ENCODE data around the gene STX1B. TPM values are rescaled to one million over a fixed set of nuclear protein-coding genes. Genes with fewer than 3 reads are reported as not detected.
A peak's percentile ranks its signal among the peaks of the same experiment; 100 is the strongest.

Gene STX1B
- total and polyA plus RNA-seq, 7 experiments from 2014 or later, result 0.37 to 5.2 (median 4.2) TPM

DNA sequence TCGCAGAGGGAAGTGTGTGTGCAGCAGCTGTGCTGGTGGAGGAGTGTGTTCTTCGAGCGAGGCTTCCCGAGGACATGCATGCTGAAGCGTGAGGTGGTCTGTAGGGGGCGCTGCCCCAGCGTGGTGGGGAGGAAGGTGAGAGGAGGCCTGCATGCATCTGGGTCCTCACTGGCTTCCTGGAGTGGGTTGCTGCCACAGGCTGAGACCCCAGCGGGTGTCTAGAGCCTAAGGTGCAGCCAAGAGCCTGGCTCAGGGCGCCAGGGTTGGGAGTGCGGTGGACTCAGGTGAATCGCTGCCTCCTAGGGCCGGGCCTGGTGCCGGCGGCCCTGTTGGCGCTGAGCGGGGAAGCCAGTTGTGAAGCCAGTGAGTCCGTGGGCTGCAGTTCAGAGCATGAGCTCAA lies 32.9 kb downstream of the STX1B start:
- intact Hi-C loops (cut with micrococcal nuclease), result no loop called here
- Histone ChIP-seq H3K27me3 (ENCODE audit: control insufficient read depth in 2 of 2, insufficient read depth in 2 of 2, low read length in 2 of 2) (no peaks in the 10 kb centered on the region), H3K27ac (ENCODE audit: low read depth, low read length) (no peak overlapping the region), H3K36me3 (ENCODE audit: control insufficient read depth in 2 of 3, insufficient read depth in 3 of 3, low read length in 3 of 3) (peaks cover 0 to 95% (median 0%) of the 10 kb centered on the region in 3 experiments), H3K4me3 (ENCODE audit: low read length) (no peak overlapping the region), H3K9me3 (ENCODE audit: control insufficient read depth in 2 of 3, low read length in 3 of 3) (no peaks in the 10 kb centered on the region), H3K4me1 (ENCODE audit: control insufficient read depth in 2 of 2, insufficient read depth in 2 of 2, low read length in 2 of 2) (no peaks in the 10 kb centered on the region)
- ChIA-PET CTCF (no interaction called here), POLR2A (interaction anchor here (1.3 kb wide), 1 partner anchor 230 kb away, joined by 3 read pairs; the partner anchor contains the start of gene PHKG2)
- H3K27me3 Mint-ChIP-seq, result no peaks in the 10 kb centered on the region
- H3K36me3 Mint-ChIP-seq, result peaks cover 13 to 37% (median 23%) of the 10 kb centered on the region in 5 donors
- ATAC-seq, result peak; percentile 41
- peak overlapping the region in 1 of 9 donors; percentile 38 for H3K27ac Mint-ChIP-seq
- no peak for DNase-seq
- no peak overlapping the region for H3K4me3 Mint-ChIP-seq
- peaks cover 0 to 3% (median 0%) of the 10 kb centered on the region in 11 donors for H3K9me3 Mint-ChIP-seq
- H3K4me1 Mint-ChIP-seq, result peaks cover 0 to 9% (median 8%) of the 10 kb centered on the region in 7 donors

GRCh38 chr16:30976486-30976885 lies 34.0 kb downstream of the STX1B start:
- POLR2A ChIA-PET, result interaction anchor here (0.7 kb wide), 1 partner anchor 226 kb away, joined by 3 read pairs; the partner anchor contains the start of gene PYCARD
- Histone ChIP-seq H3K27ac (ENCODE audit: low read depth, low read length) (no peak overlapping the region), H3K4me3 (ENCODE audit: low read length) (no peak overlapping the region), H3K36me3 (ENCODE audit: control insufficient read depth in 2 of 3, insufficient read depth in 3 of 3, low read length in 3 of 3) (peaks cover 6 to 98% (median 7%) of the 10 kb centered on the region in 3 experiments), H3K27me3 (ENCODE audit: control insufficient read depth in 2 of 2, insufficient read depth in 2 of 2, low read length in 2 of 2) (no peaks in the 10 kb centered on the region), H3K4me1 (ENCODE audit: control insufficient read depth in 2 of 2, insufficient read depth in 2 of 2, low read length in 2 of 2) (no peaks in the 10 kb centered on the region), H3K9me3 (ENCODE audit: control insufficient read depth in 2 of 3, low read length in 3 of 3) (no peaks in the 10 kb centered on the region)
- H3K4me3 Mint-ChIP-seq, result no peak overlapping the region
- no peaks in the 10 kb centered on the region for H3K27me3 Mint-ChIP-seq
- peaks cover 0 to 9% (median 7%) of the 10 kb centered on the region in 7 donors for H3K4me1 Mint-ChIP-seq
- peaks cover 17 to 43% (median 27%) of the 10 kb centered on the region in 5 donors for H3K36me3 Mint-ChIP-seq
- no peak for DNase-seq
- peaks cover 0 to 3% (median 0%) of the 10 kb centered on the region in 11 donors for H3K9me3 Mint-ChIP-seq
- intact Hi-C loops (cut with micrococcal nuclease), result no loop called here
- CTCF ChIA-PET, result no interaction called here
- H3K27ac Mint-ChIP-seq, result peak overlapping the region in 2 of 9 donors; percentile 33 to 86
- ATAC-seq, result no peak

DNA sequence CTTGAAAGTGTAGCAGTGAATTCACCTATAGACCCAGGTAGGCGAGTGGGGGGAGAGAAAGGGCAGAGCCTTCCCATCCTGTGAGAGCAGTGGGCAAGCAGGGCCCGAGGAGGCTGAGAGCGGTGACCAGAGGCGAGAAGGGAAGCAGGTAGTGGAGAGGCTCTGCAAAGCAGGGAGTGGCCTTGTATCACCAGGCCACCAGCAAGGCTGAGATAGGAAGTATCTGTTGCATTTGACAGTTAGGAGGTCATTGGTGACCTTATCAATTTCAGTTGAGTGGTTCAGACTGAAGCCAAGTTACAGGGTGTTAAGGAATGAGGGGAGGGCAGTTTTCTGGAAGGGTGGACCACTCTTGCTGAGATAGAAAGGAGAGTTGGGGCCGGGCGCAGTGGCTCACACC lies 36.1 kb downstream of the STX1B start:
- H3K36me3 ChIP-seq (ENCODE audit: control insufficient read depth in 2 of 3, insufficient read depth in 3 of 3, low read length in 3 of 3), result peaks cover 9 to 96% (median 12%) of the 10 kb centered on the region in 3 experiments
- H3K4me3 ChIP-seq (ENCODE audit: low read length), result no peak overlapping the region
- intact Hi-C loops (cut with micrococcal nuclease), result no loop called here
- CTCF ChIA-PET, result interaction anchor here (0.6 kb wide), 1 partner anchor 408 kb away, joined by 3 read pairs; no protein-coding TSS in a partner anchor
- H3K27ac ChIP-seq (ENCODE audit: low read depth, low read length), result no peak overlapping the region
- Mint-ChIP-seq H3K27ac (peak overlapping the region in 4 of 9 donors; percentile 73 to 86 (median 79)), H3K4me3 (peak overlapping the region in 1 of 10 donors; percentile 61), H3K4me1 (peaks cover 0 to 12% (median 8%) of the 10 kb centered on the region in 7 donors), H3K36me3 (peaks cover 26 to 55% (median 35%) of the 10 kb centered on the region in 5 donors), H3K9me3 (peaks cover 0 to 3% (median 0%) of the 10 kb centered on the region in 11 donors), H3K27me3 (no peaks in the 10 kb centered on the region)
- POLR2A ChIA-PET, result no interaction called here
- DNase-seq (no peak), ATAC-seq (no peak)
- no peaks in the 10 kb centered on the region for H3K27me3 ChIP-seq (ENCODE audit: control insufficient read depth in 2 of 2, insufficient read depth in 2 of 2, low read length in 2 of 2)
- no peaks in the 10 kb centered on the region for H3K4me1 ChIP-seq (ENCODE audit: control insufficient read depth in 2 of 2, insufficient read depth in 2 of 2, low read length in 2 of 2)
- no peaks in the 10 kb centered on the region for H3K9me3 ChIP-seq (ENCODE audit: control insufficient read depth in 2 of 3, low read length in 3 of 3)

DNA sequence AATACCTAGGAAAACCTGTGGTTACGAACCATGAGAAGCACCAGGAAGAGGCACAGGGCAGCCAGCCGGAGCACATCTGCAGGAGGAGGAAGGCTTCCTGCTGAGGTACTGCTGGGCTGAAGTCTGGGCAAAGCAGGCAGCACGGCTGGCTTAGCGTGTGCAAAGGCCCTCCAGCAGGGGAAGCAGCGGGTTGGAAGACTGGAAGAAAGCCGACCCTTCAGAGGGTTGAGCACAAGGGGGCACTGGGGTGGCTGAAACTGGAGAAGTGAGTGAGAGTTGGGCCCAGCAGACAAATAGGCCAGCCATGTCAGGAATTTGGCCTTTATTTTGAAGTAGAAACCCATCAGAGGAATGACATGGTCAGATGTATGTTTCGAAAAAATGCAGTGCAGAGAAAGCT lies 37.6 kb downstream of the STX1B start:
- no peaks in the 10 kb centered on the region for H3K27me3 ChIP-seq (ENCODE audit: control insufficient read depth in 2 of 2, insufficient read depth in 2 of 2, low read length in 2 of 2)
- H3K4me1 Mint-ChIP-seq, result peaks cover 0 to 12% (median 8%) of the 10 kb centered on the region in 7 donors
- H3K4me1 ChIP-seq (ENCODE audit: control insufficient read depth in 2 of 2, insufficient read depth in 2 of 2, low read length in 2 of 2), result no peaks in the 10 kb centered on the region
- peaks cover 0 to 3% (median 0%) of the 10 kb centered on the region in 11 donors for H3K9me3 Mint-ChIP-seq
- peak overlapping the region in 3 of 9 donors; percentile 32 to 75 (median 53) for H3K27ac Mint-ChIP-seq
- intact Hi-C loops (cut with micrococcal nuclease), result no loop called here
- H3K27me3 Mint-ChIP-seq, result no peaks in the 10 kb centered on the region
- CTCF ChIA-PET, result no interaction called here
- ATAC-seq, result no peak
- H3K36me3 ChIP-seq (ENCODE audit: control insufficient read depth in 2 of 3, insufficient read depth in 3 of 3, low read length in 3 of 3), result peaks cover 11 to 92% (median 14%) of the 10 kb centered on the region in 3 experiments
- peaks cover 25 to 58% (median 35%) of the 10 kb centered on the region in 5 donors for H3K36me3 Mint-ChIP-seq
- H3K9me3 ChIP-seq (ENCODE audit: control insufficient read depth in 2 of 3, low read length in 3 of 3), result no peaks in the 10 kb centered on the region
- no peak overlapping the region for H3K27ac ChIP-seq (ENCODE audit: low read depth, low read length)
- no peak for DNase-seq
- POLR2A ChIA-PET, result no interaction called here
- no peak overlapping the region for H3K4me3 Mint-ChIP-seq
- H3K4me3 ChIP-seq (ENCODE audit: low read length), result no peak overlapping the region

DNA sequence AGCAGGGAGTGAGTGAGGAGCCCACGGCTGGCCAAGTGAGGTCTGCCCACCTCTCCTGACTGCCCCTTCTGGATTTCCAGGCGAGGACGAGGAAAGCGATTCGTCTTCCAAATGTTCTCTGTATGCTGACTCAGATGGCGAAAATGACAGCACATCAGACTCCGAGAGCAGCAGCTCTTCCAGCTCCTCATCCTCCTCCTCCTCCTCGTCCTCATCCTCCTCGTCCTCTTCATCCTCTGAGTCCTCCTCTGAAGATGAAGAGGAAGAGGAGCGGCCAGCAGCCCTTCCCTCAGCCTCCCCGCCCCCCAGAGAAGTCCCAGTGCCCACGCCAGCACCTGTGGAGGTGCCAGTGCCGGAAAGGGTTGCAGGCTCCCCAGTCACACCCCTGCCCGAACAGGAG lies 39.1 kb downstream of the STX1B start:
- peaks cover 14 to 92% (median 16%) of the 10 kb centered on the region in 3 experiments for H3K36me3 ChIP-seq (ENCODE audit: control insufficient read depth in 2 of 3, insufficient read depth in 3 of 3, low read length in 3 of 3)
- no peak overlapping the region for H3K27ac ChIP-seq (ENCODE audit: low read depth, low read length)
- Mint-ChIP-seq H3K9me3 (no peaks in the 10 kb centered on the region), H3K27ac (peak overlapping the region in 2 of 9 donors; percentile 56 to 66), H3K4me1 (peaks cover 0 to 12% (median 8%) of the 10 kb centered on the region in 7 donors), H3K36me3 (peaks cover 27 to 61% (median 41%) of the 10 kb centered on the region in 5 donors), H3K4me3 (peak overlapping the region in 1 of 10 donors; percentile 23), H3K27me3 (no peaks in the 10 kb centered on the region)
- ChIA-PET CTCF (no interaction called here), POLR2A (no interaction called here)
- H3K27me3 ChIP-seq (ENCODE audit: control insufficient read depth in 2 of 2, insufficient read depth in 2 of 2, low read length in 2 of 2), result no peaks in the 10 kb centered on the region
- DNase-seq (no peak), ATAC-seq (no peak)
- intact Hi-C loops (cut with micrococcal nuclease), result no loop called here
- H3K4me3 ChIP-seq (ENCODE audit: low read length), result no peak overlapping the region
- H3K4me1 ChIP-seq (ENCODE audit: control insufficient read depth in 2 of 2, insufficient read depth in 2 of 2, low read length in 2 of 2), result no peaks in the 10 kb centered on the region
- H3K9me3 ChIP-seq (ENCODE audit: control insufficient read depth in 2 of 3, low read length in 3 of 3), result no peaks in the 10 kb centered on the region

GRCh38 chr16:30969246-30969842 lies 41.1 kb downstream of the STX1B start:
- POLR2A ChIA-PET, result interaction anchor here (1.0 kb wide), 2 partner anchors 9 to 20 kb away, joined by 3 read pairs; no protein-coding TSS in a partner anchor
- Histone ChIP-seq H3K36me3 (ENCODE audit: control insufficient read depth in 2 of 3, insufficient read depth in 3 of 3, low read length in 3 of 3) (peaks cover 14 to 93% (median 19%) of the 10 kb centered on the region in 3 experiments), H3K4me3 (ENCODE audit: low read length) (no peak overlapping the region), H3K27me3 (ENCODE audit: control insufficient read depth in 2 of 2, insufficient read depth in 2 of 2, low read length in 2 of 2) (no peaks in the 10 kb centered on the region), H3K9me3 (ENCODE audit: control insufficient read depth in 2 of 3, low read length in 3 of 3) (no peaks in the 10 kb centered on the region), H3K4me1 (ENCODE audit: control insufficient read depth in 2 of 2, insufficient read depth in 2 of 2, low read length in 2 of 2) (no peaks in the 10 kb centered on the region), H3K27ac (ENCODE audit: low read depth, low read length) (no peak overlapping the region)
- Mint-ChIP-seq H3K27me3 (no peaks in the 10 kb centered on the region), H3K27ac (peak overlapping the region in 1 of 9 donors; percentile 77), H3K9me3 (no peaks in the 10 kb centered on the region), H3K4me3 (no peak overlapping the region), H3K4me1 (peaks cover 0 to 15% (median 6%) of the 10 kb centered on the region in 7 donors), H3K36me3 (peaks cover 27 to 66% (median 36%) of the 10 kb centered on the region in 5 donors)
- intact Hi-C loops (cut with micrococcal nuclease), result no loop called here
- no peak for DNase-seq
- no peak for ATAC-seq
- CTCF ChIA-PET, result no interaction called here

Data from naive thymus-derived CD4-positive, alpha-beta T cell (primary cell).